Measurements from ENCODE around the gene IDH2.
"Not testable (repeated sequence)": the region's sequence is repeated elsewhere in the genome, so short reads cannot be mapped to it uniquely, and the experiment has no call there.

The IDH2 gene

GRCh38 chr15:90114451-90114901, 12.2 kb upstream of the IDH2 start:
- no peak for DNase-seq

GRCh38 chr15:90113166-90113565, 10.9 kb upstream of the IDH2 start:
- no peak for DNase-seq

- DNase-seq: not testable (repeated sequence)
Measured at GRCh38 chr15:90109163-90109751, 7.0 kb upstream of the IDH2 start.

DNA sequence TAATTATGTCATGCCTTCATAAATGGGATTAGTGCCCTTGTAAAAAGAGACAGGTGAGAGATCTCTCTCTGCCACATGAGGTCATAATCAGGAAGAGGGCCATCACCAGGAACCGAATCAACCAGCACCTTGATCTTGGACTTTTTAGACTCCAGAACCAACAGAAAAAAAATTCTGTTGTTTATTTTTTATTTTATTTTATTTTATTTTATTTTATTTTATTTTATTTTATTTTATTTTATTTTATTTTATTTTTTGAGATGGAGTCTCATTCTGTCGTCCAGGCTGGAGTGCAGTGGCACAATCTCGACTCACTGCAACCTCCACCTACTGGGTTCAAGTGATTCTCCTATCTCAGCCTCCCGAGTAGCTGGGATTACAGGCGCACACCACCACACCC, 5.8 kb upstream of the IDH2 start:
- DNase-seq: not testable (repeated sequence)

DNA sequence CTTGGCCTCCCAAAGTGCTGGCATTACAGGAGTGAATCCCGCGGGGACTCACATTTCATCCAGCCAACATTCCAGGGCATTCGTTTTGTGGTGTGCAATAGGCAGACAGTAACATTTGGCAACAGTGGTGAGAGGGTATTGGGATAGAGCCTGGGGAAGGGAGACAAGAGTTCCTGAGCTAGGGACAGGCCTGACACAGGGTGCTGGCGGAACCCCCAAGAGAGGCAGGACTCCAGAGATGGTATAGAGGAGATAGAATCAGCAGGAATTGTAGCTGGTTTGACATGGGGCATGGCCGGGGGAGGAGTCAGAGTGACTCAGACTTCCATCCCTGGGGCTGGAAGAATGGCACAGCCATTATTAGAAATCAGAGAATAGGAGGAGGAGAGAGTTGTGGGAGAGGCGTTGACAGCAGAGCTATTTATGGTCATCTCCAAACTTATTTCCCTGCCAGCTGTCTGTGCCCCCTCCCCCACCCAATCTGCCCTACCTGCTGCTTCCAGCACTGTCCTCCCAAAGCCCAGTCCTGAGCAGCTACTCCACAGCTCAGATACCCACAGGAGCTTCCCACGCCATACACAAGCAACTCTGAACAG, 4.4 kb upstream of the IDH2 start:
- DNase-seq: no peak

GRCh38 chr15:90105521-90105920, 3.3 kb upstream of the IDH2 start:
- DNase-seq: no peak

DNA sequence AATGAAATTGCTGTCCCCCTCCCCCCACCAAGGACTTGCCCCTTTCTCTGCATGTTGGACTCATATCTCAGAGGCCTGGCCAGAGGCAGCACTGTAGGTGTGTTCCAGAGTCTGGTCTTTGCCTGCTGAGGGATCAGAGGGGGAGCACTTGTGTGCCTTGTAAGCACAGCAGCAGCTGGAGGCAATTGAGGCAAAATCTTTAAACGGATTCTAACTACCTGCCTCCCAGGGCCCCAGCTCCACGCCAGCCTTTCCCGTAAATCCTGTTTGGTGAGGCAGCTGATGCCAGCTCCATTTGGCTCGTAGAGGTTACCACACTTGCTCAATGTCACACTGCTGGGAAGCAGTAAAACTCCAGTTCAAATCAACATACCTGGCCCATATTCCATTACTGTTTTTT, 2.3 kb upstream of the IDH2 start:
- no peak for DNase-seq

DNA sequence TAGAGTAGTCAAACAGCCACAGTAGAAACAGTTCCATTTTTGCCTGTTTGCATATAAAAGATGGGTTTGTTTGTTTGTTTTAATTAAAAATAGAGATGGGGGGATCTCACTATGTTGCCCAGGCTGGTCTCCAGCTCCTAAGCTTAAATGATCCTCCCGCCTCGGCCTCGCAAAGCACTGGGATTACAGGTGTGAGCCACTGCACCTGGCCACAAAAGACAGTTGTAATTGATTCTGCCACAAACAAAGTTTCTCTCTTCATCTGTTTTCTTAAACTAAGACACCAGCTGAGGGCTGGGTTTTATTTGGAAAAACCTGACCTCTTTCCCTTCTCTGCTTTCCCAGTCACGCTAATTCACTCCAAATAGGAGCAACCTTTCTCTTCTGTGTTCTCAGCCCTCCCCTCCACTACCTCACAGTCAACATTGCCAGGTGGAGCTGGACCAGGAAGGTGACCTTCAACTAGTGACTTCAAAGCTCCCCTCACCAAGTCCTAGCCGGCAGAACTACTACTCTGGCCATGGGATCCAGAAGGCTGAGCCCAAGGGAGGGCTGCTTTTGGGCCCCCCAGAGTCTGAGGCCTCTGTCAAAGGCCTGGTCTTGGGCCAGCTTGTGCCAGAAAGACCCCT, 1.5 kb upstream of the IDH2 start:
- DNase-seq: no peak

DNA sequence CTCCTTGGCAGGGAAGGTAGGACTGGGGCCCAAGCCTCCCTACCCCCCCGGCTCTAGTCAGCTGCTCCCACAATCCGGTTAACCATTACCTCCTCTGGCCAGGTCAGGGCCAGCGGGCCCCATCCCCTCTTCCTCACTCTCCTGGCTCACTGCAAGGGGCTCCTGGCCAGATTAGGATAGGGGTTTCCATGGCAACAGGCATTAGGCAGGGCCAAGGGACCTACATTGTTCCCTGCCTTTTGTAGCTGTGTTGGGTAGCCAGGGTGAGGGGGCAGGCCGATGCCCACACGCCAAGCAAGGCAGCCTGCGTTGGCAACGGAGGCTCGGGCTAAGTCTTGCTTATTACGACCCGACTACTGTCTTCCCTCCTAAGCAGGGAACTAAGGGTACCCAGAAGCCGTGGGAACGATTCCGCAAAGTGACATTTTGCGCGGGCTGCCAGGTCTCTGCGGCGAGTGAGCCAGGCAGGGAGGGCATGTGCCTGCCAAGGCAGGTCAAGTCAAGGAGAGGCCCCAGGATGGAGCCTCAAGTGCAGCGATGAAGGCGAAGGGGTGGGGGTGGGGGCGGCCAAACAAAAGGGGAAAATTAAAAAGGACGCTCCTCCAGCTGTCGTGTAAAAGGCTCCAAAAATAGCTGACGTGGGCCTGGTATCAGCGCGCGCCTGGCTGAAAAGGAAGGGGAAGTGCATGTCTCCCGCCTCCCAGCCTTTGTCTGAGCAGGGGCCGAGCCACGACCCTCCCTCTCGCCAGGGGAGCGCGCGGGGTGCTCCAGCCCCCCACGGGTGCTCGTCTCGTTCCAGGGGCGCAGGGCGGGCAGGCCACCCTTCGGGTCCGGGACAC, 919 bp downstream of the IDH2 start:
- peak; percentile 13 for DNase-seq

- DNase-seq: no peak
Measured at GRCh38 chr15:90099868-90100831, 2.1 kb downstream of the IDH2 start.

- peak; percentile 14 for DNase-seq
Measured at GRCh38 chr15:90099072-90099867, 3.0 kb downstream of the IDH2 start.

- DNase-seq: peak; percentile 17
Measured at GRCh38 chr15:90097475-90097874, 4.8 kb downstream of the IDH2 start.

GRCh38 chr15:90095521-90095959, 6.7 kb downstream of the IDH2 start:
- DNase-seq: no peak

GRCh38 chr15:90091156-90091931, 10.9 kb downstream of the IDH2 start:
- DNase-seq: no peak

DNA sequence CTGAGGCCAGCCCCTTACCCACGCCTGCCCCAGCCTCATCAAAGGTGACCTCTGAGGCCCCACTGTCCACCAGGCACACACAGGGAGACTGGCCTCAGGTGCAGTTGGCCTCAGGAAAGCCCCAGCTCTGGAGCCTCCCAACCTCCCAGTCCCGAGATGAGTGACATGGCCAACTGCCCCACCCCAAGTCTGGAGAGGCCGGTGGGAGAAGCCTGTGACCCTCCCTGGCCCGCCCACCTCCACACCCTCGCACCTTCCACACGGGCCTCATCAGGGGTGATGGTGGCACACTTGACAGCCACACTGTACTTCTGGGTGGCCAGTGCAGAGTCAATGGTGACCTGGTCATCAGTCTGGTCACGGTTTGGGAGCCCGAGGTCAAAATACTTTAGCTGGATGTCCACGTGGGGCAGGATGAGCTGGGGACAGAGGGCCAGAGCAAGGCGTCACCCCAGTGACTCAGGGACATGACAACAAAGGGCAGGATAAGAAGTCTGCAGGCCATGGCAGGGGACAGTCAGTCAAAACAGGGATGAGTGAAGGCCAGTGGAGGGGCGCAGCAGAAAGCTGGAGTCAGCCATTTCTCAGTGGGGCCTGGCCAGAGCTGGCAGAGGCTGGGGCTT, 11.9 kb downstream of the IDH2 start:
- no peak for DNase-seq

GRCh38 chr15:90087454-90088154, 14.7 kb downstream of the IDH2 start:
- no peak for DNase-seq

DNA sequence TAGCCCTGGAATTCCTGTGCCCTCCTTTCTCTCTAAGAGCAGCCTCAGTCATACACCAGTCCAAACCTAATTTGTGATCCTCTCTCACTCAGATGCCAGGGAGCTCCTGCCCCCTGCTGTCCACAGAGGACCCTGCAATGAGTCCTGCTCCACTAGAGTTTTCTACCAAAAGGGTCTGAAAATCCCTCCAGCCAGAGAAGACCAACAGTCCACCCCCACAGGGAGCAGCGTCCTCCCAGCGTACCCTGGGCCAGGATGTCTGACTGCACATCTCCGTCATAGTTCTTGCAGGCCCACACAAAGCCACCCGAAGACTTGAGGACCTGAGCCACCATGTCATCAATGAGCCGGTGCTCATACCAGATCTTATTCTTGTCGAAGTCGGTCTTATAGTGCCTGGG, 15.4 kb downstream of the IDH2 start:
- no peak for DNase-seq

DNA sequence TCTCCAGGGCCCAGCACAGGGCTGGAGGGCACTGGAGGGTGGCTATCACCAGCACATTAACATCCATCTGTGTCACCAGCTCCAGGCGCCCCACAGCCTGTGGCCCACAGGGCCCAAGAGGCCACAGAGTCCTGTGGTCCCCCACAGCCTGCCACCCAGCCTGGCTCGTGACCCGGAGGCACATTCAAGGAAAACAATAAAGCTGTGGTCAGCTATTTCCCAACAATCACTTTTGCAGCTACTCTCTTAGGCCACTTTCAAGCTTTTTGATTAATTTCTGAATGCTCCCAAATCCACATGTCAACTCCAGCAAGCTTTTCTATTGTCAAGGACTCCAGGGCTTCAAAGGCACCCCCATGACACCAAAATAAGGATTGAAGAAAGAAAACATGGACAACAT, 16.7 kb downstream of the IDH2 start:
- DNase-seq: no peak

GRCh38 chr15:90084876-90085423, 17.3 kb downstream of the IDH2 start:
- no peak for DNase-seq
